GM21723 (cell line): ENCODE results near the gene MTG2.

Experiments used
- ATAC-seq: cut with Tn5 transposase; IDR thresholded peaks from one replicate; pipeline ENCODE4 v1.9.1; 2021; ENCODE audit warnings: mild to moderate bottlenecking, moderate library complexity; ENCODE audit not compliant: unreplicated experiment

The MTG2 gene

DNA sequence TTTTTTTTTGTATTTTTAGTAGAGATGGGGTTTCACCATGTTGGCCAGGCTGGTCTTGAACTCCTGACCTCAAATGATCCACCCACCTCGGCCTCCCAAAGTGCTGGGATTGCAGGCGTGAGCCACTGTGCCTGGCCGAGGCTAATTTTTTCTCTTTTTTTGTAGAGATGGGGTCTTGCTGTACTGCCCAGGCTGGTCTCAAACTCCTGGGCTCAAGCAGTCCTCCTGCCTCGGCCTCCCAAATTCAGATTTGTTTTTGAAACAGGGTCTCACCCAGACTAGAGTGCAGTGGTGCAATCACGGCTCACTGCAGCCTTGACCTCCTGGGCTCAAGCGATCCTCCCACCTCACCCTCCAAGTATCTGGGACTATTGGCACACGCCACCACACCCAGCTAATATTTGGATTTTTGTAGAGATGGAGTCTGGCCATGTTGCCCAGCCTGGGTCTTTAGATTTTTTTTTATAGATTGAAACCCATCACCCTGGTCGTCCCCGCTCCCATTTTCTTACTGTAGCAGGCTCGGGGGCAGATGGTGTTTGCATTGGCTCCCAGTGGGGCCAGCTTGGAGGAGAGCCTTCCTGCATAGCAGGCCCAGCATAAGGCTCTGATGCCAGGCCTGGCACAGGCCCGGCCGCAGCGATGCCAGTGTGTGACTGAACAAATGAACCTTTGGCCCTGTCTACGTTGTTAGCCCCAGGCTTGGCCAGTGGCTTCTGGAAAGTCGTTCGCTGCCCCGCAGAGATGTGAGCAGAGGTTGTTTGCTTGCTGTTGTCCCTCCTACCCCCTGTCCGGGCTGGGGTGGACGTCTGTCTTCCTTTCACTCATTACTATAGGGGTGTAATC lies 4.3 kb upstream of the MTG2 start:
- no peak for ATAC-seq

DNA sequence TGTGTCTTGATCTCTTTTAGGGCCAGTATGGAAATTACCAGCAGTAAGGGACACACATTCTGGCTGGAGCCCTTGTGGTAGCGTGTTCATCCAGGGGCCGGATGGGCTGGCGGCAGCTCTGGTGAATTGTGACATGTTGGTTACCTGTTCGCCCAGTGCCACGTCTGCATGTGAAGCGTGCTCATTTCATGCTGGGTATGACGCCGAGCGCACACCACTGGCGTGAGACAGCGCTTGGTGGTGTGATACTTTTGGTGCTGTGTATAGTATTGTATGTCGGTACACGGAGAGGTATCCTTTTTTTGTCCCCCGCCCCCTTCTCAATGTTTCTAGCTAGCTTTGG lies 3.7 kb upstream of the MTG2 start:
- no peak for ATAC-seq

DNA sequence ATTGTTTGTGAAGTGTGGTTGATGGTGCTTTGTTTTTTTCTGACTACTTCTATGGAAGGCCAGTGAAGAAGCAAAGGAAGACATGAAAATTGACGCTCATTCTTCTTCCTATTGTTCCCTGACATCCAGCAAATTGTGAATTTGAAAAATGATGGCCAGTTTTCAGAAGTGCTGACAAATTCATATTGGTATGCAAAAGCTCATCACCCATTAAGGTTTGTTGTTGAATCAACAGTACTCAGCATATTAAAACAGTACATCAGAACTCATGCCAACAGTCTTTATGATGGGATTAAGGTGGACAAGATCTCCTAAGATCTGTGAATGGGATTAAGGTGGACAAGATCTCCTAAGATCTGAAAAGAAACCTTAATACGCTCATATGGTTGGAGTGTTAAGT lies 1.0 kb upstream of the MTG2 start:
- no peak for ATAC-seq

DNA sequence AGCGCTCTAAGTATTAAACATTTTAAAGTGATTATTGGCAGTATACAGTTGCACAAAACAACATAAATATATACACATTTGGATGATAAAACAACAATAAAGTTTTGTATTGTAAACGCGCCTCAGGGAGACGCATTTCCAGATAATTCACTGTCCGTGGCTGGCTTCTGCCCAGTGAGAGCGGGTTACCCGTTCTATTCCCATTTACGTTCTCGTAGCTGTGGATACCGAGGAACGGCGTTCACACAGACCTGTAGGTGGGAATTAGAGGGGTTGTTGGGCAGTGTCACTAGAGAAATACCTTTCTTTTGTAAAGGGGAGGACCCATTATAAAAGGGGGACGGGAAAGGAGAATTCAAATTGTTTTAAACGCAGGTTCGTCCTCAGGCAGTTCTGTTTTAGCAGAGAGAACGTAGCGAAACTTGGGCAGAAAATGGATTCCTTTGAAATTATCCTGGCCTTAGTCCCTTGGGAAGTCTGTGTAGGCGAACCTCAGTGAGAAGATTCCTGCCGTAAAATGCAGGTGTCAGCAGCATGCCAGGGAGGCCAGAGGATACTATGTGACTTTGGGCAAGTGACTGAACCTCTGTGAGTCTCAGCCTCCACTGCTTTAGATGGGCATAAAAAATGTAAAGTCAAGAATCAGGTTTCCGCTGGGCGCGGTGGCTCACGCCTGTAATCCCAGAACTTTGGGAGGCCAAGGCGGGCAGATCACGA lies 756 bp downstream of the MTG2 start:
- no peak for ATAC-seq

DNA sequence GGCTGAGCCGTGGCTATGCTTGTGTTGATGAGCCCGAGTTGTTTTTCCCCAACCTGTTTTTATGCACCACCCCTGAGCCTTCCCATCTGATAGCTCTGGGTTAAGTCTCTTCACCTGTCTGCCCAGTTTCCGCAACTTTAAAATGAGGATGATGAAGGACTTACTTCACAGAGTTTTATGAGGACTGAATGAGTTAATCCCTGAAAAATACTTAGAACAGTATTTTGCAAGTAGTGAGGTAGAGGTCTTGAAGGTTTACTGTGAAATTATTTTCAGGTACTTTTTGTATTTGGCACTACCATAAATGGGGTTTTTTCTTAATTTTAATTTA lies 3.2 kb downstream of the MTG2 start:
- no peak for ATAC-seq

DNA sequence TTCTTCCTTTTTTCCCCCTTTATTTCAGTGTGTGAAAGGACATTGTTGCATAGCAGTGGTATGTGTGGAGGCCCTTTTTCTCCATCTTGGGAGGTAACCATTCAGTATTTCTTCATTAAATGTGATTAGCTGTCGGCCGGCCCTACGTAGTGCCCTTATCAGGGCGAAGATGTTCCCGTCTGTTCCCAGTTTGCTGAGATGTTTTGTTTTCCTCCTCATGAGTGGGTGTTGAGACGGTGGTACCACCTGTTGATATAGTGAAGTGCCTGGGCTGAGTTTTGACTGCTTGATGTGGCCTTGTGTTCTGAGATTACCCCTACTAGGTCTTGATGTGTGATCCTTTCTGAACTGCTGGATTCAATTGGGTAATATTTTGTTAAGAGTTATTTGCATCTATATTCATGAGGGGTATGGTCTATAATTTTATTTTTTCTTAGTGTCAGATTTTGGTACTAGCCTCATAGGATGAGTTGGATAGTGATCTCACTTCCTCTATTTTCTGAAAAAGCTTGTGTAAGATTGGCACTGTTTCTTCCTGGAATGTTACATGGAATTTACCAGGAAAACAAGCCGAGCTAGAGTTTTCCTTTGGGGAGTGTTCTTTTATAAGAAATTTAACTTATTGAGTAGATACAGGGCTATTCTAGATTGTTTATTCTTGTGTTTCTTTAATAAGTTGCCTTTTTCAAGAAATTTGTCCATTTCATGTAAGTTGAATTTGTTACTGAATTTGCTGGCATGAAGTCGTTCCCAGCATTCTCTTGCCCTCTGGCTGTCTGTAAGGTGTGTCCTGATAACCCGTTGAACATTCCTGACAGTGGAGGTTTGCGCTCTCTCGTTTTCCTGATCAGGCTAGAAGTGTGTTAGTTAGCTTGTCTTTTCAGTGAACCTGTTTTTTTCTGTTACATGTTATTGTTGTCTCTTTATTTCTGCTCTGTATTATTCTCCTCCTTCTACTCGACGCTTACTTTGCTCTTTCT lies 4.3 kb downstream of the MTG2 start:
- ATAC-seq = no peak

DNA sequence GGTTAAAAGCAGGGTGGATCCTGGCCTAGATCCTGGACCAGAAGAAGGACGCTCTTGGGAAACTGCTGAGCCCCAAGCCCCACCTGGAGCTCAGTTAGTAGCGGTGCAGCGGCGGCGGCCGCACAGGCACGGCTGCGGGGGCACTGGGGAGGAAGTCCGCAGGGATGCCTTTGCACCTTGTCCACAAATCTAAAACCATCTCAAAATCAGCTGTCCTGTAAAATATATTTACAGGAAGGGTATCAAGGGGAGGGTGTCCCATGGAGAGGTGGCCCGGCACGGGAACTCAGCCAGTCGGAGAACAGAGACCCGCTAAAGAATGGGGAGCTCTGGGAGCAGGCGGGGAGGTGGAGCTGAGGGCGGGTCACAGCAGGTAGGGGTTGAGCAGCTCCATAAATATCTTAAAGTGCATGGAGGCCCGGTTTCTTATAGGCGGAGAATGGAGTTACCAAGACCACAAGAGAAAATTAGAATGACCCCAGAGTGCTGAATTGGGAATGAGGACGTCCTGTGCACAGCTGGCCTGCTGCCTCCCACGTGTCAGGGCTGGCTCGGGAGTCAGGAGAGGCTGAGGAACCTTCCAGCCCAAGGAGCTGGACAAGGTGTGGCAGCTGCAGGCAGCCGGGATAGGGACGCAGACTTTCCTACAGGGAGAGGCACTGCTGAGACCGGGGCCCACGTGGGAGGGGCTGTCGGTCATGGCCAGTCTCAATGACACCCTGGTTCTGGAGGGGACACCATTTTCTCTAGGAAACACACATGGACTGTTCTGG lies 8.0 kb downstream of the MTG2 start:
- ATAC-seq = no peak

DNA sequence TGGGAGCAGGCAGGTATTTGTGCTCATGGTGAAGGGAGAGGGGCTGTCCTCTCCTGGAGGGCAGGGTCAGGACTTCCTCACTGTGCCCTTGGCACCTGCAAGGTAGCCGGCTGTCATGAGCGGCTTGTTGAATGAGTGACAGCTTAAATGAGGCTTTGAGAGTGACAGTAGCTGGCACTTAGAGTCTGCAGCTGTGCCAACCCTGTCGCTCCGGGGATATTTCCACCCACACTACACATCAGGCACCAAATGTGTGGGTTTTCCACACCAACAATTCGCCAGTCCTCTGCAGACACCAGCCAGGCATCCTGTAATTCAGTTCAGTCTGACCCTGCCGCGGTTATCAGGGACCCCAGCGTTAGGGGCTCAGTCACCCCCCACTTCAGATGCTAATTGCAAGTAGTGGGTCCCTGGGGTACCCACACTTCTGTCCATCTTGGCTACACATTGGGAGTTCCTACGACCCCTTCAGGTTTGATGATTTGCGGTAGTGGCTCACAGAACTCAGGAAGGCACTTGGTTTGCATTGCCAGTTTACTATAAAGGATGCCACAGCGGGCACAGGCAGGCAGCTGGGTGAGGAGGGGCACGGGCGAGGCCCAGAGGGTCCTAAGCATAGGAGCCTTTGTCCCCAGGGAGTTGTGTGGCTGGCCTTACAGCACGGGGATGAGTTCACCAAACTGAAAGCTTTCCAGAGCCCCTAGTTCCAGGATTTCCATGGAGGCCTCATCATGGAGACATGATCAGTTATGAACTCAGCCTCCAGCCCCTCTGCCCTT lies 9.1 kb downstream of the MTG2 start:
- no peak for ATAC-seq

DNA sequence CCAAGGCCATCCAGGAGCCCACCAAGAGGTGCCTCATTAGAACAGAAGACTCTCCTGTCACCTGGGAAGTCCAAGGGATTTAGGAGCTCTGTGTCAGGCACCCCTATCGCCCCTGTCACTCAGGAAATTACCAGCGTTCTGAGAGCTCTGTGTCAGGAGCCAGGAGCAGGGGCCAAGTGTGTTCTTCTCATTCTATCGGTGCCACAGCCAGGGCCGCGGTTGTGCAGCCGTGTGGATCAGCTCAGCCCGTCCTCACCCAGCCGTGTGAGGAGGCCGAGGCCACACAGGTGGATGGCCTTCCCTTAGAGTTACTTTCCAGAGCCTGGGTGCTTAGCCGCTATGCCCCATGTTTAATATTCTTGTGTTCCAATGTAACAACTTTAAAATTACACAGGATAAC lies 9.8 kb downstream of the MTG2 start:
- no peak for ATAC-seq

DNA sequence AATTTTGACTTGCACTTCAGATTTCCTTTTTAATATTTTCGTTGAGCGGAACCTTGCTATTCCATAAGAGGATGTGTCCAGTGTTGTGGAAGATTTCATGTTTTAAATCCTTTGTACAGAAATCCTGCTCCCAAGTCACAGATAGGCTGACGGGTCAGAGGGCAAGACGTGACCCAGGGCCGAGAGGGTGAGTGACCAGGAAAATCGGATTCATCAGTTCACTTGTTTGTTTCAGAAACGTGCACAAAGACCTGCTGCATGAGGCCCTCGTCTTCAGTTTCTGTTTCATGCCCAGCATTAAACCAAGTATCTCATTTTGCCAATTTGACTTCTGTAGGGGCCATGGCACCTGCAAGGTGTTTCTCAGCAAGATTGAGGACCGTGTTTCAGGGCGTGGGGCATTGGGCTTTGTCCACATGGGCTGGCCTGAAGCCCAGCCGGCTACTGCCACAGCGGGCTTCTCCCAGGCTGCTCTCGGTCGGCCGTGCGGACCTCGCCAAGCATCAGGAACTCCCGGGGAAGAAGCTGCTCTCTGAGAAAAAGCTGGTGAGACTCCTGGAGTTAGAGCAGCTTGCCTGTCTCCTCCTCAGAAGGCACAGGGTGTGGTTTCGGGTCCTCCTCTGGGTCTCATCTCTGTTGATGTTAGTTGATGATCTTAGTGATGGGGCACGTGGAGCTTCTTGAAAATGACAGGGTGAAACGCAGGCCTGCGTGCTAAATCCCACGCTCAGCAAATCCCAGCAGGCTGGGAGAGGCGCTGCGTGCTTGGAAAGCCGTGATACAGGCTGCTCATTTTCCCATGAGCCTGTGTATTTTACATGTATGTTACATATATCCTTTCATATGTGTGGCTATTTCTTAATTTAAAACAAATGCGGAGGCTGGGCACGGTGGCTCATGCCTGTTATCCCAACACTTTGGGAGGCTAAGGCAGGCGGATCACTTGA lies 10.5 kb downstream of the MTG2 start:
- ATAC-seq = no peak

DNA sequence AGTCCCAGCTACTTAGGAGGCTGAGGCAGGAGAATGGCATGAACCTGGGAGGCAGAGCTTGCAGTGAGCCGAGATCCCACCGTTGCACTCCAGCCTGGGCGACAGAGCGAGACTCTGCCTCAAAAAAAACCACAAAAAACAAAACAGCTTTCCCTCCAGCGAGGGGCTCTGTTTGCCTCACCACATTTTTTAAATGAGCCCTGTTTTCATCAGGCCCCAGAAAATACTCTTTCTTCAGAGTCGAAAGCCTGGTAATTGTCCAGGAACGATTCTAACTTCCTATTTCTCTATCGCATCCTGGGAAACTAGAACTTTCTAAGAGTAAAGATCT lies 12.2 kb downstream of the MTG2 start:
- ATAC-seq = no peak

DNA sequence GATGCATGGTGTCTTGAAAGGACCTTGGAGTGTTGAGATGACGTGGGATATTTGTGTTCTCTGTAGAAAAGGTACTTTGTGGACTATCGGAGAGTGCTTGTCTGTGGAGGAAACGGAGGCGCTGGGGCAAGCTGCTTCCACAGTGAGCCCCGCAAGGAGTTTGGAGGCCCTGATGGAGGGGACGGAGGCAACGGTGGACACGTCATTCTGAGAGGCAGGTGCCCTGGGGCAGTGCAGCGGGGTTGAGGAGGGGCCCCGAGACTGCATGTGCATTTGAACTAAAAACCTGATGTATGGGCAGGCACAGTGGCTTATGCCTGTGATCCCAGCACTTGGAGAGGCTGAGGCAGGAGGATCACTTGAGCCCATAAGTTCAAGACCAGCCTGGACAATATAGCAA lies 12.9 kb downstream of the MTG2 start:
- no peak for ATAC-seq

DNA sequence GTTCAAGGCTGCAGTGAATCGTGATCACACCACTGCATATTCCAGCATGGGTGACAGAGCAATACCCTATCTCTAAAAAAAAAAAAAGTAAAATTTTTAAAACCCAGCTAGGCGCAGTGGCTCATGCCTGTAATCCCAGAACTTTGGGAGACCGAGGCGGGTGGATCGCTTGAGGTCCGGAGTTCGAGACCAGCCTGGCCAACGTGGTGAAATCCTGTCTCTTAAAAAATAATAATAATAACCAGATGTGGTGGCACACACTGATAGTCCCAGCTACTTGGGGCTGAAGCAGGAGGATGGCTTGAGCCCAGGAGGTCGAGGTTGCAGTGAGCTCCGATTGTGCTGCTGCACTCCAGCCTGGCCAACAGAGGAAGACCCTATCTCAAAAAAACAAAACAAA lies 13.5 kb downstream of the MTG2 start:
- ATAC-seq = no peak

DNA sequence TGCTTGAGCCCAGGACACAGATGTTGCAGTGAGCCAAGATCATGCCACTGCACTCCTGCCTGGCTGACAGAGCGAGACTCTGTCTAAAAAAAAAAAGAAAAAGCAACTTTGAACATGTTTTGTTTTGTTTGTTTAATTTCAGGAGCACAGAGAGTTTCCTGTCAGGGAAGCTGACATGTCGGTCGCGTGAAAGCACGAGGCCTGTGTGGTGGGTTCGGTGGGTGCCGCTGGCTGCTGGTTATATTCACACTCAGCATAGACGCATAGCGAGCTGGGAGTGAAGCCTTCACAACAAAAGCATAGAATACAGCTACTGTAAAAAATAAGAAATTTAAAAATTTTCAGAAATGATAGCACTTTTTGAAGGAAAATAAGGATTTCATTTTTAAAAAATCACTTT lies 14.5 kb downstream of the MTG2 start:
- no peak for ATAC-seq

DNA sequence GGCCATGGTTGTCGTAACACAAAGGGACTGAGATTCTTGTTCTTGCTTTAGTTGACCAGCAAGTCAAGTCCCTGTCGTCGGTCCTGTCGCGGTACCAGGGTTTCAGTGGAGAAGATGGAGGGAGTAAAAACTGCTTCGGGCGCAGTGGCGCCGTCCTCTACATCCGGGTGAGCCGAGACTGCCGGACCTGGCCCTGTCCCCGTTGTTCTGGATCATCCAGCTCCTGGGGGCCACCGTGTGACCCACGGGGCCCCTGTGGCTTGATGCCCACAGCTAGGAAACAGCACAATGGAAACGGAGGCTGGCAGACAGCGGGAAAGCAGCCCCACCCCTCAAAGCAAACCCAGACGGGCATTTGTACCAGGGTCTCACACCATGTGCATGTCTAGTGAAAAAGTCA lies 15.0 kb downstream of the MTG2 start:
- ATAC-seq = no peak

DNA sequence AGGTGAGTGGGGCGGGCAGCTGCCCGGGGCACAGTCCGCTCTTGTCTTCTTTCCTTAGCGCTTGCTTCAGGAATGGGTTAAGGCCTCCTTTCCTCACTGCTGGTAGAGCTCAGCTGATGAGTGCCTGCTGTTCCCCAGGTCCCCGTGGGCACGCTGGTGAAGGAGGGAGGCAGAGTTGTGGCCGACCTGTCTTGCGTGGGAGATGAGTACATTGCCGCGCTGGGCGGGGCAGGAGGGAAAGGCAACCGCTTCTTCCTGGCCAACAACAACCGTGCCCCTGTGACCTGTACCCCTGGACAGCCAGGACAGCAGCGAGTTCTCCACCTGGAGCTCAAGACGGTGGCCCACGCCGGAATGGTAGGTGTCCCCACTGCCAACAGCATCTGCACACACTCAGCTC lies 15.7 kb downstream of the MTG2 start:
- no peak for ATAC-seq

DNA sequence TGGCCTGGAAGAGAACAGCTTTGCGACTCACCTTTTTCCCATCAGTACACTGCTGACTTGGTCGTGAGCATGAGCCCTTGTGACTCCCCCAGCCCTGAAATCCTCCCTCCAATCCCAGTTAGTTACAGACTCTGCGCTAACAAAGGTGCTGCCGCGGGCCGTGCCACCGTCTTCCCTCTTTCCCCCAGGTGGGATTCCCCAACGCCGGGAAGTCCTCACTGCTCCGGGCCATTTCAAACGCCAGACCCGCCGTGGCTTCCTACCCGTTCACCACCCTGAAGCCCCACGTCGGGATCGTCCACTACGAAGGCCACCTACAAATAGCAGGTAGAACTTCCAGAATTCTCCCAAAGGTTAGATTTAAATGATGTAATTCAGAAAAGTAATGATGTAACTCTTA lies 16.1 kb downstream of the MTG2 start:
- no peak for ATAC-seq

DNA sequence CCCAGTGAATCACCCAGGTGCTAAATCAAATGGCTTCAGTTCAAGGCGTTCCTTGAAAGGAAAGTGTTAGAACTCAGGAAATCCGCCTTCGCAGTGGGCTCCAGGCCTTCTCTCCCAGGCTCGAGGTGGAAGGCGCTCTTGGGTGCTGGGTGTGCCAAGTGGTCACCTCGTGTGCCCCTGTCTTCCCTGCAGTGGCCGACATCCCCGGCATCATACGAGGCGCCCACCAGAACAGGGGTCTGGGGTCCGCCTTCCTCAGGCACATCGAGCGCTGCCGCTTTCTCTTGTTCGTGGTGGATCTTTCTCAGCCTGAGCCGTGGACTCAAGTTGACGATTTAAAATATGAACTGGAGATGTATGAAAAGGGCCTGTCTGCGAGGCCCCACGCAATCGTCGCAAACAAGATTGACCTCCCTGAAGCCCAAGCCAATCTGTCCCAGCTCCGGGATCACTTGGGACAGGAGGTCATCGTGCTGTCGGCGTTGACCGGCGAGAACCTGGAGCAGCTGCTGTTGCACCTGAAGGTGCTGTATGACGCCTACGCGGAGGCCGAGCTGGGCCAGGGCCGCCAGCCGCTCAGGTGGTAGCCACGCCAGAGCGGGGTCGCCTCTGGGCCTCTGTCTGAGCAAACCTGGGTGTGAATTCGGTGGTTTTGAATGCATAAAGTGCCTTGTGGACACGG lies 17.8 kb downstream of the MTG2 start:
- no peak for ATAC-seq
